H9 (cell line): ENCODE measurements around the gene PLOD1. TPM values are rescaled to one million over a fixed set of nuclear protein-coding genes. Genes with fewer than 3 reads are reported as not detected.

Source experiments
- DNase-seq: peaks from one replicate; pipeline ENCODE4 v3.0.0-alpha.2; 2017
- H2AFZ ChIP-seq: one replicate; pipeline ENCODE4 v1.6.1; 2013; ENCODE audit warnings: mild to moderate bottlenecking, low read length, control low read depth, moderate library complexity
- H2AK5ac ChIP-seq: 2 replicates; pipeline ENCODE4 v1.6.1; 2013; ENCODE audit warnings: low read length, control low read depth, mixed read lengths; ENCODE audit not compliant: insufficient read length
- H2BK120ac ChIP-seq: one replicate; pipeline ENCODE4 v1.6.1; 2013; ENCODE audit warnings: low read depth, mild to moderate bottlenecking, low read length, control low read depth, inconsistent platforms; ENCODE audit not compliant: poor library complexity, severe bottlenecking
- H2BK12ac ChIP-seq: 2 replicates; pipeline ENCODE4 v1.6.1; 2013; ENCODE audit warnings: low read length, control low read depth, mixed read lengths, low read depth; ENCODE audit not compliant: insufficient read length
- H2BK15ac ChIP-seq: 2 replicates; pipeline ENCODE4 v1.6.1; 2013; ENCODE audit warnings: low read depth, low read length, control low read depth
- H2BK20ac ChIP-seq: one replicate; pipeline ENCODE4 v1.6.1; 2013; ENCODE audit warnings: low read depth, mild to moderate bottlenecking, low read length, control low read depth, inconsistent platforms; ENCODE audit not compliant: poor library complexity, severe bottlenecking
- H2BK5ac ChIP-seq: 2 replicates; pipeline ENCODE4 v1.6.1; 2013; ENCODE audit warnings: low read length, control low read depth, mixed read lengths; ENCODE audit not compliant: insufficient read length
- H3K14ac ChIP-seq: 2 replicates; pipeline ENCODE4 v1.6.1; 2013; ENCODE audit warnings: low read length, control low read depth; ENCODE audit not compliant: insufficient read depth
- H3K18ac ChIP-seq: 2 replicates; pipeline ENCODE4 v1.6.1; 2013; ENCODE audit warnings: low read depth, mild to moderate bottlenecking, mixed read lengths, low read length, control low read depth; ENCODE audit not compliant: insufficient read length
- H3K23ac ChIP-seq: 2 replicates; pipeline ENCODE4 v1.6.1; 2013; ENCODE audit warnings: low read length, control low read depth, mixed read lengths, low read depth; ENCODE audit not compliant: insufficient read length
- H3K23me2 ChIP-seq: 2 replicates; pipeline ENCODE4 v1.6.1; 2013; ENCODE audit warnings: low read depth, mild to moderate bottlenecking, mixed read lengths, low read length, control low read depth; ENCODE audit not compliant: insufficient read length, poor library complexity, severe bottlenecking
- H3K27ac ChIP-seq: 2 replicates; pipeline ENCODE4 v1.5.1; 2013; ENCODE audit warnings: low read length, control low read depth, mixed read lengths, low read depth; ENCODE audit not compliant: insufficient read length
- H3K27me3 ChIP-seq: 2 replicates; pipeline ENCODE4 v1.6.1; 2013; ENCODE audit warnings: low read length, control low read depth, inconsistent platforms; ENCODE audit not compliant: insufficient read depth
- H3K4ac ChIP-seq: 2 replicates; pipeline ENCODE4 v1.6.1; 2013; ENCODE audit warnings: low read depth, mild to moderate bottlenecking, control low read depth, inconsistent platforms, low read length, moderate library complexity
- H3K4me1 ChIP-seq: 2 replicates; pipeline ENCODE4 v1.6.1; 2013; ENCODE audit warnings: low read length, control low read depth, inconsistent platforms; ENCODE audit not compliant: insufficient read depth
- H3K4me2 ChIP-seq: 2 replicates; pipeline ENCODE4 v1.6.1; 2013; ENCODE audit warnings: low read length, control low read depth, mixed read lengths; ENCODE audit not compliant: insufficient read length, insufficient read depth
- H3K56ac ChIP-seq: 2 replicates; pipeline ENCODE4 v1.6.1; 2013; ENCODE audit warnings: low read depth, mild to moderate bottlenecking, mixed read lengths, low read length, control low read depth; ENCODE audit not compliant: insufficient read length
- H3K79me1 ChIP-seq: 2 replicates; pipeline ENCODE4 v1.6.1; 2013; ENCODE audit warnings: low read depth, mild to moderate bottlenecking, moderate library complexity, low read length, control low read depth, inconsistent platforms; ENCODE audit not compliant: insufficient read depth, poor library complexity, severe bottlenecking
- H3K79me2 ChIP-seq: 2 replicates; pipeline ENCODE4 v1.6.1; 2013; ENCODE audit warnings: low read length, control low read depth, inconsistent platforms; ENCODE audit not compliant: insufficient read depth
- H3K9ac ChIP-seq: 2 replicates; pipeline ENCODE4 v1.6.1; 2013; ENCODE audit warnings: low read length, control low read depth, mixed read lengths; ENCODE audit not compliant: insufficient read length; ENCODE audit errors: extremely low read depth
- H3K9me3 ChIP-seq: one replicate; pipeline ENCODE4 v1.6.1; 2013; ENCODE audit warnings: low read depth, low read length, inconsistent platforms; ENCODE audit not compliant: control insufficient read depth
- H3T11ph ChIP-seq: one replicate; pipeline ENCODE4 v1.6.1; 2013; ENCODE audit warnings: mild to moderate bottlenecking, low read length, control low read depth, inconsistent platforms
- H4K20me1 ChIP-seq: one replicate; pipeline ENCODE4 v1.6.1; 2013; ENCODE audit not compliant: control insufficient read depth, insufficient read length, insufficient read depth
- H4K5ac ChIP-seq: 2 replicates; pipeline ENCODE4 v1.6.1; 2013; ENCODE audit warnings: low read depth, mild to moderate bottlenecking, mixed read lengths, low read length, control low read depth; ENCODE audit not compliant: insufficient read length
- H4K8ac ChIP-seq: replicated peaks from 2 replicates; pipeline ENCODE4 v1.6.1; 2013; ENCODE audit warnings: low read length, control low read depth, mixed read lengths, low read depth; ENCODE audit not compliant: insufficient read length
- H4K91ac ChIP-seq: 2 replicates; pipeline ENCODE4 v1.6.1; 2013; ENCODE audit warnings: low read depth, mild to moderate bottlenecking, moderate library complexity, mixed read lengths, low read length, control low read depth; ENCODE audit not compliant: insufficient read length
- H3K27ac Mint-ChIP-seq, 3 experiments: 2 replicates in 2 of 3; 3 replicates in 1 of 3; pipeline ENCODE4 v1.8.0; 2020 to 2021; ENCODE audit warnings: mixed read lengths in 3 of 3, mild to moderate bottlenecking in 1 of 3, moderate library complexity in 1 of 3
- H3K27me3 Mint-ChIP-seq: 2 replicates; pipeline ENCODE4 v1.8.0; 2021; ENCODE audit warnings: low read depth, mild to moderate bottlenecking, moderate library complexity, mixed read lengths
- H3K36me3 Mint-ChIP-seq, 3 experiments: 2 replicates in 2 of 3; 3 replicates in 1 of 3; pipeline ENCODE4 v1.8.0; 2020 to 2021; ENCODE audit warnings: low read depth in 3 of 3, mixed read lengths in 3 of 3; ENCODE audit not compliant: insufficient read depth in 1 of 3
- H3K4me1 Mint-ChIP-seq, 2 experiments: 2 replicates each; pipeline ENCODE4 v1.8.0; 2020; ENCODE audit warnings: mixed read lengths in 2 of 2
- H3K4me3 Mint-ChIP-seq, 2 experiments: 2 replicates in 1 of 2; 3 replicates in 1 of 2; pipeline ENCODE4 v1.8.0; 2020 to 2021; ENCODE audit warnings: mild to moderate bottlenecking in 2 of 2, mixed read lengths in 2 of 2, moderate library complexity in 1 of 2
- H3K9me3 Mint-ChIP-seq, 2 experiments: 2 replicates in 1 of 2; 3 replicates in 1 of 2; pipeline ENCODE4 v1.8.0; 2020; ENCODE audit warnings: mild to moderate bottlenecking in 2 of 2, mixed read lengths in 2 of 2, moderate library complexity in 1 of 2
- CTCF ChIP-seq: fragments of 200-600 bp; sonication (generic); conservative IDR thresholded peaks from 3 replicates; pipeline ENCODE4 v1.8.0; 2021; ENCODE audit warnings: antibody characterized with exemption, mild to moderate bottlenecking
- WGBS: extraction: QIAGEN DNeasy Blood & Tissue Kit; methylation state at CpG from one replicate; pipeline ENCODE4 v1.1.7; 2013; ENCODE audit warnings: missing lambda C conversion rate, low lambda C conversion rate, mixed read lengths; ENCODE audit not compliant: insufficient read length; ENCODE audit errors: extremely low coverage; 5-methylcytosine and 5-hydroxymethylcytosine counted together
- total RNA-seq: library from RNA; stranded (reverse); gene quantifications from 2 replicates; pipeline ENCODE4 v1.2.1, GENCODE V29; 2021

Gene PLOD1
- total RNA-seq, 1 experiment from 2014 or later = 57.0 TPM

- no peak overlapping the region for H3K4me2 ChIP-seq
- H3K79me2 ChIP-seq = no peaks in the 10 kb centered on the region
- H3K23me2 ChIP-seq = no peaks in the 10 kb centered on the region
- no peaks in the 10 kb centered on the region for H3K9me3 Mint-ChIP-seq
- no peaks in the 10 kb centered on the region; the same call in 1 of the 2 replicates for H3K4me1 ChIP-seq
- no peaks in the 10 kb centered on the region for H3K27me3 ChIP-seq
- H3K14ac ChIP-seq = no peak overlapping the region
- no peak overlapping the region for H3K9ac ChIP-seq
- H2BK12ac ChIP-seq = no peak overlapping the region
- H3K79me1 ChIP-seq = no peaks in the 10 kb centered on the region
- H2BK120ac ChIP-seq = no peak overlapping the region
- H3K56ac ChIP-seq = no peak overlapping the region
- no peaks in the 10 kb centered on the region for H4K20me1 ChIP-seq
- no peak overlapping the region for H2AK5ac ChIP-seq
- H2BK5ac ChIP-seq = no peak overlapping the region
- H3K36me3 Mint-ChIP-seq = peaks cover 19 to 39% (median 38%) of the 10 kb centered on the region in 3 experiments
- peaks cover 5 to 8% of the 10 kb centered on the region in 2 experiments; a peak in 3 of 4 replicates for H3K4me1 Mint-ChIP-seq
- no peaks in the 10 kb centered on the region for H3K27me3 Mint-ChIP-seq
- no peak overlapping the region for H3K23ac ChIP-seq
- H3T11ph ChIP-seq = no peak overlapping the region
- H3K9me3 ChIP-seq = no peaks in the 10 kb centered on the region
- peak; percentile 52 for TF ChIP-seq CTCF
- H3K18ac ChIP-seq = peak overlapping the region; percentile 67
- WGBS = no CpG with 5 or more reads among the region's 16 CpGs
- no peak overlapping the region for H4K5ac ChIP-seq
- H2BK15ac ChIP-seq = no peak overlapping the region
- no peak overlapping the region for H4K8ac ChIP-seq
- H3K4ac ChIP-seq = no peak overlapping the region
- DNase-seq = peak; percentile 65
- no peak overlapping the region for H3K27ac ChIP-seq
- no peak overlapping the region for H2BK20ac ChIP-seq
- peak overlapping the region; percentile 57 to 92 (median 68); a peak in 5 of 7 replicates for H3K27ac Mint-ChIP-seq
- no peak overlapping the region; a peak in 1 of 5 replicates for H3K4me3 Mint-ChIP-seq
- no peak overlapping the region for H4K91ac ChIP-seq
- H2AFZ ChIP-seq = no peak overlapping the region
Observed at GRCh38 chr1:12014141-12014991, 79.8 kb downstream of the PLOD1 start.
